GM23338 (cell line): ENCODE results near the gene SART1.

Experiments
- CTCF ChIP-seq, 2 experiments: fragments of 200-600 bp in 1 of 2; sonication (generic) in 1 of 2; conservative IDR thresholded peaks; 2 replicates each; pipeline versions ENCODE4 v1.5.1 to v1.6.1; 2016 to 2017; ENCODE audit warnings: antibody characterized with exemption in 2 of 2, low read depth in 2 of 2, mild to moderate bottlenecking in 2 of 2, moderate library complexity in 1 of 2
- STAT1 ChIP-seq: IDR thresholded peaks from one replicate; pipeline ENCODE4 v1.6.1; 2016; ENCODE audit warnings: antibody characterized with exemption; ENCODE audit not compliant: unreplicated experiment

GRCh38 chr11:65921876-65922275, 39.7 kb upstream of the SART1 start:
- TF ChIP-seq STAT1 (no peak), CTCF (conservative IDR thresholded peaks at IDR 0.05; ENCODE audit: low read depth in 2 of 2) (no peak)
